Mucosa of descending colon (tissue), 3 donors: ENCODE results near the gene GGT5. TPM values are rescaled to one million over a fixed set of nuclear protein-coding genes. Genes with fewer than 3 reads are reported as not detected.
A peak's percentile ranks its signal among the peaks of the same experiment; 100 is the strongest.
"Not testable (repeated sequence)": the region's sequence is repeated elsewhere in the genome, so short reads cannot be mapped to it uniquely, and the experiment has no call there.

Experiments used
- ATAC-seq: fragments of 200-7000 bp; cut with Tn5 transposase; one replicate; pipeline ENCODE4 v1.9.1; 2020; ENCODE audit warnings: mild to moderate bottlenecking, moderate library complexity
- DNase-seq, 3 donors: peaks; one replicate each; pipeline ENCODE4 v3.0.0-alpha.2; 2020
- H3K36me3 ChIP-seq: fragments of 200-600 bp; one replicate; pipeline ENCODE4 v1.8.0; 2021; ENCODE audit warnings: low read depth, mild to moderate bottlenecking
- H3K4me1 ChIP-seq: fragments of 200-600 bp; one replicate; pipeline ENCODE4 v1.8.0; 2021; ENCODE audit warnings: low read depth, mild to moderate bottlenecking
- H3K4me3 ChIP-seq: fragments of 200-600 bp; one replicate; pipeline ENCODE4 v1.8.0; 2021; ENCODE audit warnings: mild to moderate bottlenecking
- H3K9me3 ChIP-seq: fragments of 200-600 bp; one replicate; pipeline ENCODE4 v1.8.0; 2021; ENCODE audit warnings: mild to moderate bottlenecking
- CTCF ChIP-seq: fragments of 200-600 bp; IDR thresholded peaks from one replicate; pipeline ENCODE4 v1.8.0; 2022; ENCODE audit warnings: antibody characterized with exemption, mild to moderate bottlenecking
- intact Hi-C, 2 donors: fragments of 100-400 bp; cut with DNase I in 1 of 2; cut with micrococcal nuclease in 1 of 2; formaldehyde crosslinking; loops; one replicate each; pipeline versions ENCODE4 v1.11.0 to v1.11.1; 2022; cut with DNase I, micrococcal nuclease
- total RNA-seq, 3 donors: library from RNA; stranded (reverse); fragmentation: NEBNext Ultra II Directional in 2 of 3; extraction: Animal tissue kit (Norgen Biotek cat#: 25700) in 2 of 3; gene quantifications; one replicate each; pipeline versions ENCODE4 v1.2.1 to v1.2.4, GENCODE V29; 2021 to 2023
- donor health status: DM: no; HTN: no; CAD: no; lungs with moderate emphysema.
- donor health status: DM: no; HTN: no; CAD: no.
- donor health status: DM: no; HTN: yes; CAD: no.

Gene GGT5
- total RNA-seq, 3 donors from 2014 or later = 2.3 to 14.7 (median 6.6) TPM

- H3K4me3 ChIP-seq = no peak overlapping the region
- H3K9me3 ChIP-seq = no peaks in the 10 kb centered on the region
- intact Hi-C loops = no loop called here
- no peaks in the 10 kb centered on the region for H3K4me1 ChIP-seq
- no peaks in the 10 kb centered on the region for H3K36me3 ChIP-seq
- no peak for TF ChIP-seq CTCF
- DNase-seq (no peak), ATAC-seq (no peak)
Observed at GRCh38 chr22:24214467-24215285, 30.2 kb downstream of the GGT5 start.

GRCh38 chr22:24213111-24213510, 31.8 kb downstream of the GGT5 start:
- H3K4me1 ChIP-seq, ATAC-seq, H3K4me3 ChIP-seq, H3K9me3 ChIP-seq, intact Hi-C loops, DNase-seq, H3K36me3 ChIP-seq: not testable (repeated sequence)

GRCh38 chr22:24211716-24212115, 33.2 kb downstream of the GGT5 start:
- DNase-seq, intact Hi-C loops, H3K4me3 ChIP-seq, H3K36me3 ChIP-seq, ATAC-seq, H3K9me3 ChIP-seq: not testable (repeated sequence)
- peaks cover 14% of the 10 kb centered on the region for H3K4me1 ChIP-seq

GRCh38 chr22:24210409-24210808, 34.5 kb downstream of the GGT5 start:
- H3K4me3 ChIP-seq, ATAC-seq, DNase-seq, H3K9me3 ChIP-seq, H3K36me3 ChIP-seq, intact Hi-C loops: not testable (repeated sequence)
- H3K4me1 ChIP-seq = peaks cover 14% of the 10 kb centered on the region

- Histone ChIP-seq H3K4me1 (peaks cover 14% of the 10 kb centered on the region), H3K36me3 (no peaks in the 10 kb centered on the region), H3K9me3 (no peaks in the 10 kb centered on the region), H3K4me3 (no peak overlapping the region)
- DNase-seq (no peak), ATAC-seq (no peak)
- intact Hi-C loops = no loop called here
- no peak for TF ChIP-seq CTCF
Observed at GRCh38 chr22:24209687-24210086, 35.2 kb downstream of the GGT5 start.

DNA sequence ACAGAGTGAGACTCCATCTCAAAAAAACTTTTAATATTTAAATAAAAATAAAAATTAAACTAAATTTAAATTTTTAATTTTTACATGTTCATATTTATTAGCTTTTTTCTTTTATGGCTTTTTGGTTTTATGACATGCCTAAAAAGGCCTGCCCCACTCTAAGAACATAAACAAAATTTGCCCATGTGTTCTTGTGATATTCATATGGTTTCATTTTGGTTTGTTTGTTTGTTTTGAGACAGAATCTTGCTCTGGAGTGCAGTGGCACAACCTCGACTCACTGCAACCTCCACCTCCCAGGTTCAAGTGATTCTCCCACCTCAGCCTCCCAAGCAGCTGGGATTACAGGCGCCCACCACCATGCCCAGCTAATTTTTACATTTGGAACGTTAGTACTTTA, 35.9 kb downstream of the GGT5 start:
- intact Hi-C loops = no loop called here
- Histone ChIP-seq H3K9me3 (no peaks in the 10 kb centered on the region), H3K36me3 (no peaks in the 10 kb centered on the region), H3K4me3 (no peak overlapping the region), H3K4me1 (peaks cover 14% of the 10 kb centered on the region)
- no peak for ATAC-seq
- TF ChIP-seq CTCF = no peak
- DNase-seq = no peak

- TF ChIP-seq CTCF = no peak
- H3K36me3 ChIP-seq = no peaks in the 10 kb centered on the region
- DNase-seq (no peak), ATAC-seq (peak; percentile 92)
- no peaks in the 10 kb centered on the region for H3K9me3 ChIP-seq
- intact Hi-C loops = no loop called here
- no peak overlapping the region for H3K4me3 ChIP-seq
- peaks cover 14% of the 10 kb centered on the region for H3K4me1 ChIP-seq
Observed at GRCh38 chr22:24208012-24208749, 36.7 kb downstream of the GGT5 start.
